B cell (primary cell): ENCODE results near the gene SRRM3. TPM values are rescaled to one million over a fixed set of nuclear protein-coding genes. Genes with fewer than 3 reads are reported as not detected.
A peak's percentile ranks its signal among the peaks of the same experiment; 100 is the strongest.
"Not testable (repeated sequence)": the region's sequence is repeated elsewhere in the genome, so short reads cannot be mapped to it uniquely, and the experiment has no call there.

ENCODE experiments used
- ATAC-seq: fragments of 200-7000 bp; cut with Tn5 transposase; one replicate; pipeline ENCODE4 v1.10.0; 2021; ENCODE audit warnings: low read depth, mild to moderate bottlenecking, moderate number of reproducible peaks, moderate library complexity
- CTCF ChIA-PET: fragments of 350-600 bp; sonication (Branson Sonifier 250); formaldehyde crosslinking; loops from one replicate; lab custom pipeline; 2021; ENCODE audit warnings: antibody characterized with exemption, inconsistent platforms; lab: Charles Lee
- POLR2A ChIA-PET: fragments of 350-600 bp; sonication (Branson Sonifier 250); formaldehyde crosslinking; loops from one replicate; lab custom pipeline; 2021; ENCODE audit warnings: antibody characterized with exemption; lab: Charles Lee
- DNase-seq: peaks from one replicate; pipeline ENCODE4 v3.0.0; 2013
- H2AFZ ChIP-seq: 2 replicates; pipeline ENCODE4 v1.6.1; 2012; ENCODE audit warnings: mild to moderate bottlenecking, low read depth, low read length; ENCODE audit not compliant: insufficient read depth, poor library complexity, severe bottlenecking
- H3K27ac ChIP-seq, 2 donors: 1 replicate in 1 of 2; 2 replicates in 1 of 2; pipeline ENCODE4 v1.5.1; 2012 to 2013; ENCODE audit warnings: low read length in 2 of 2, mild to moderate bottlenecking in 2 of 2, moderate library complexity in 1 of 2
- H3K27me3 ChIP-seq, 4 experiments: fragments of 200-600 bp in 1 of 4; sonication (generic) in 1 of 4; replicated peaks in 1 of 4; 1 replicate in 2 of 4; 2 replicates in 2 of 4; pipeline versions ENCODE4 v1.6.1 to v1.7.0; 2013 to 2016; ENCODE audit warnings: low read length in 3 of 4, mild to moderate bottlenecking in 2 of 4, mixed read lengths in 1 of 4, moderate library complexity in 1 of 4; ENCODE audit not compliant: insufficient read depth in 4 of 4, control insufficient read depth in 3 of 4; ENCODE audit errors: control extremely low read depth in 1 of 4
- H3K36me3 ChIP-seq, 2 experiments: replicated peaks in 1 of 2; 1 replicate in 1 of 2; 2 replicates in 1 of 2; pipeline versions ENCODE4 v1.6.1 to v1.7.1; 2013; ENCODE audit warnings: low read length in 1 of 2; ENCODE audit not compliant: insufficient read depth in 2 of 2, control insufficient read depth in 1 of 2; ENCODE audit errors: control extremely low read depth in 1 of 2, extremely low read depth in 1 of 2
- H3K4me1 ChIP-seq, 2 donors: fragments of 200-600 bp in 1 of 2; sonication (generic) in 1 of 2; 1 replicate in 1 of 2; 2 replicates in 1 of 2; pipeline versions ENCODE4 v1.5.1 to v1.6.1; 2013 to 2017; ENCODE audit warnings: low read length in 2 of 2; ENCODE audit not compliant: control insufficient read depth in 2 of 2, insufficient read depth in 2 of 2
- H3K4me2 ChIP-seq: replicated peaks from 2 replicates; pipeline ENCODE3; 2012; ENCODE audit warnings: mild to moderate bottlenecking, low read depth, low read length; ENCODE audit not compliant: poor library complexity, severe bottlenecking
- H3K4me3 ChIP-seq, 5 experiments: fragments of 200-600 bp in 1 of 5; sonication (generic) in 1 of 5; 1 replicate in 3 of 5; 2 replicates in 2 of 5; pipeline versions ENCODE4 v1.5.1 to v1.7.0; 2011 to 2016; ENCODE audit warnings: low read length in 4 of 5, mild to moderate bottlenecking in 4 of 5, low read depth in 2 of 5, control low read depth in 1 of 5, moderate library complexity in 1 of 5; ENCODE audit not compliant: insufficient read depth in 1 of 5; ENCODE audit errors: control extremely low read depth in 1 of 5, extremely low read depth in 1 of 5
- H3K79me2 ChIP-seq: fragments of 200-600 bp; sonication (generic); one replicate; pipeline ENCODE4 v1.6.0; 2016; ENCODE audit warnings: low read length; ENCODE audit not compliant: control insufficient read depth, insufficient read depth
- H3K9ac ChIP-seq: fragments of 200-600 bp; sonication (generic); 2 replicates; pipeline ENCODE4 v1.6.1; 2017; ENCODE audit warnings: mild to moderate bottlenecking, low read length, moderate library complexity
- H3K9me3 ChIP-seq, 3 donors: one replicate each; pipeline versions ENCODE4 v1.6.1 to v1.7.1; 2013; ENCODE audit warnings: low read length in 2 of 3; ENCODE audit not compliant: control insufficient read depth in 2 of 3, insufficient read depth in 1 of 3; ENCODE audit errors: control extremely low read depth in 1 of 3
- H4K20me1 ChIP-seq: 2 replicates; pipeline ENCODE4 v1.6.0; 2012; ENCODE audit warnings: mild to moderate bottlenecking, low read length; ENCODE audit not compliant: insufficient read depth, control insufficient read depth, poor library complexity, severe bottlenecking
- H3K27ac Mint-ChIP-seq: one replicate; pipeline ENCODE4 v1.8.0; 2021; ENCODE audit warnings: mixed read lengths
- H3K27me3 Mint-ChIP-seq: one replicate; pipeline ENCODE4 v1.8.0; 2021; ENCODE audit warnings: mixed read lengths
- H3K4me1 Mint-ChIP-seq: one replicate; pipeline ENCODE4 v1.8.0; 2021; ENCODE audit warnings: mixed read lengths
- H3K4me3 Mint-ChIP-seq: one replicate; pipeline ENCODE4 v1.8.0; 2021; ENCODE audit warnings: mixed read lengths
- H3K9me3 Mint-ChIP-seq: one replicate; pipeline ENCODE4 v1.8.0; 2022; ENCODE audit warnings: mixed read lengths; ENCODE audit not compliant: insufficient read depth
- WGBS: methylation state at CpG from one replicate; pipeline ENCODE4 v1.1.5; 2013; ENCODE audit warnings: missing lambda C conversion rate; ENCODE audit not compliant: insufficient coverage; 5-methylcytosine and 5-hydroxymethylcytosine counted together
- intact Hi-C: fragments of 100-400 bp; cut with micrococcal nuclease; formaldehyde crosslinking; loops from one replicate; pipeline ENCODE4 v1.10.0; 2022
- polyA plus RNA-seq: library from polyadenylated mRNA; depleted of rRNA; stranded (reverse); fragments of >200 nt; gene quantifications from 2 replicates; pipeline ENCODE4 v1.2.3, GENCODE V29; 2012
- total RNA-seq, 2 donors: library from RNA; stranded (reverse); fragments of 120-200 nt in 1 of 2; gene quantifications; 1 replicate in 1 of 2; 2 replicates in 1 of 2; pipeline versions ENCODE4 v1.2.3 to v1.2.4, GENCODE V29; 2013 to 2022

The SRRM3 gene
- total and polyA plus RNA-seq, 2 donors (not counting 1 experiment from before 2014, with no cell fraction given) = not detected

- H3K4me1 Mint-ChIP-seq, H3K4me2 ChIP-seq, POLR2A ChIA-PET, H3K4me3 ChIP-seq, H3K79me2 ChIP-seq, H4K20me1 ChIP-seq, H2AFZ ChIP-seq, H3K27ac Mint-ChIP-seq, intact Hi-C loops, H3K36me3 ChIP-seq, H3K9ac ChIP-seq, DNase-seq, CTCF ChIA-PET, H3K4me3 Mint-ChIP-seq, H3K4me1 ChIP-seq, H3K9me3 Mint-ChIP-seq, ATAC-seq, H3K9me3 ChIP-seq, H3K27ac ChIP-seq, H3K27me3 ChIP-seq: not testable (repeated sequence)
- 98% methylated on average over 7 of the region's 10 CpGs for WGBS
- H3K27me3 Mint-ChIP-seq = peaks cover 15% of the 10 kb centered on the region
Measured at GRCh38 chr7:76158416-76158815, 43.3 kb upstream of the SRRM3 start.

GRCh38 chr7:76162416-76163170, 39.1 kb upstream of the SRRM3 start:
- ATAC-seq, POLR2A ChIA-PET, CTCF ChIA-PET, H3K79me2 ChIP-seq, H3K4me2 ChIP-seq, H3K27ac ChIP-seq, H3K4me3 Mint-ChIP-seq, H3K27me3 Mint-ChIP-seq, H3K9ac ChIP-seq, H3K4me3 ChIP-seq, H3K27me3 ChIP-seq, H3K9me3 ChIP-seq, intact Hi-C loops, H2AFZ ChIP-seq, H3K9me3 Mint-ChIP-seq, H3K36me3 ChIP-seq, DNase-seq, H3K4me1 Mint-ChIP-seq, H4K20me1 ChIP-seq: not testable (repeated sequence)
- peaks cover 0 to 10% of the 10 kb centered on the region in 2 donors for H3K4me1 ChIP-seq
- peak overlapping the region; percentile 6 for H3K27ac Mint-ChIP-seq
- 100% methylated on average over 1 of the region's 10 CpGs for WGBS

GRCh38 chr7:76163812-76164211, 37.9 kb upstream of the SRRM3 start:
- POLR2A ChIA-PET, DNase-seq: not testable (repeated sequence)

More at GRCh38 chr7:76163812-76164211, 37.9 kb upstream of the SRRM3 start:
- H3K27ac ChIP-seq, H3K9ac ChIP-seq, H3K9me3 Mint-ChIP-seq, H3K27me3 ChIP-seq, H2AFZ ChIP-seq, H4K20me1 ChIP-seq, intact Hi-C loops, ATAC-seq, H3K36me3 ChIP-seq, H3K4me1 Mint-ChIP-seq, H3K4me2 ChIP-seq, CTCF ChIA-PET, H3K27ac Mint-ChIP-seq, H3K9me3 ChIP-seq, H3K27me3 Mint-ChIP-seq, H3K4me3 ChIP-seq, H3K79me2 ChIP-seq: not testable (repeated sequence)
- WGBS = 86% methylated on average over 4 of the region's 8 CpGs
- peaks cover 0 to 10% of the 10 kb centered on the region in 2 donors for H3K4me1 ChIP-seq
- peak overlapping the region; percentile 3 for H3K4me3 Mint-ChIP-seq
